HG02973 (cell line): Measurements from ENCODE around the gene SH3PXD2A.
"Not testable (repeated sequence)": the region's sequence is repeated elsewhere in the genome, so short reads cannot be mapped to it uniquely, and the experiment has no call there.

Experiments
- ATAC-seq: cut with Tn5 transposase; IDR thresholded peaks from one replicate; pipeline ENCODE4 v1.9.1; 2021; ENCODE audit warnings: moderate library complexity; ENCODE audit not compliant: unreplicated experiment

The SH3PXD2A gene

DNA sequence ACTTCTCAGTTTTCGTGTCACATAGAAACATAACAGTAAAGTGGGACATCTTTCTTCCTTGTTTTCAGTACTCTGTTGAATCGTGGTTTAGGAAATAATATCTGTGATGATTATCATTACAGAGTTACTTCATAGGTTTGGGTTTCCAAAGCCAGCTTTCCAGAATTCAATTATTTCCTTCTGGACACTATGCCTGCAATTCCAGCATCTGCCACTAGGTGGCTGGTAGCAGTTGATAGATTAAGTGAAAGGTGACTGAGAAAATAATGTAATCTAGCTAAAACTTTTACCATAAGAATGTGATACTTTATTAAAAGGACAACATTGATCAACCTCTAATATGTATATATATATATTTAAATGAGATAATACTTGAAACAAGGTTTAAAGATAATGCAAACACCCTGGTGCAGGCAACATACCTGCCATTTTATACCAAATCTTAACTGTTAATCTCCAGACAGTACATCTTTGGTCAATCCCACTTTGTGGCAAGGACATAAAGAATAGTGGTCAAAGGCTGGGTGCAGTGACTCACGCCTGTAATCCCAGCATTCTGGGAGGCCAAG is 102.6 kb downstream of the SH3PXD2A start:
- ATAC-seq = no peak

DNA sequence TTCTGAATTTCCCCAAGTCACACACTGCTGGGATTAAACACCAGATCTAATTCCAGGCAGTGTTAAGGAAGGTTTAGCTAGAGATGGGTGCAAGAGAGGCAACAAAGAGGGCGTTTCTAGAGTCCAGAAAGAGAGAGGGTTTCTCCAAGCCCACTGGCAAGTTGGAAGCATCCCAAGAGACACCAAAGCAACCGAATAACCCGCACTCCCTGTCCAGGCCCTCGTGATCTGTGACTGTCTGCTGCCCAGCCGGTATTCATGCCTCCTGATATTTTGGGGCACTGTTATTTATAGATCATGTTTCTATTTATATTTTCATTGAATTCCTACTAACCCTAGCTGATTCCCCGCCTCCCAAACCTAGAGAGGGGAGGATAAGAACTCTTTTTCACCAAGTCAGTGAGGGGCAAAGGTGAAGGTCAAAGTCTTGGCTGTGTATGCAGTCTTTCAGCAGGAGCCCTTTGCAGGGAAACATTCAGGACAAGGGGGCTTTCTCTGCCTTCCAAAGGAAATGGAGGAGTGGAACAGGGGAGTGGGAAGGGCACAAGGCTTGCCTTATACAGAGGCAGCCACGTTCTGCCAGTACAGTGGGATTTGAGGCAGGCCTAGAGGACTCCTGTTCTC is 103.6 kb downstream of the SH3PXD2A start:
- no peak for ATAC-seq

DNA sequence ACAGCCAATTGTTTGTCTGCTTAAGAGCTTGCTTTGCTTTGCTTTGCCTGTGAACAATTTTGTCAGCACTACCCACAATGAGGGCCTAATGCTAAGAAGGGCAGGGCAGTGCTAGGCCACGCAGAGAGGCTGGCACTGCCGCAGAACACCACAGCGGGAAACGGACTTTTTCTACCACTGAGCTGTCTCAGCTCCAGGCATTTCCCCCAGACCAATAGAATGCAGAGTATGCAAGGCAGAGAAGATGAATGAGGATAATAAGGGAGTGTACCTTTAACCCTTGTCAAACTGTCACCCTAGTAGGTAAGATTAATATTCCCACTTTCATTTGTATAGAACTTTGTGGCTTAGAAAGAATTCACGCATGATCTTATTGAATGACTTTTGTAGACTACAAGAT is 104.5 kb downstream of the SH3PXD2A start:
- no peak for ATAC-seq

DNA sequence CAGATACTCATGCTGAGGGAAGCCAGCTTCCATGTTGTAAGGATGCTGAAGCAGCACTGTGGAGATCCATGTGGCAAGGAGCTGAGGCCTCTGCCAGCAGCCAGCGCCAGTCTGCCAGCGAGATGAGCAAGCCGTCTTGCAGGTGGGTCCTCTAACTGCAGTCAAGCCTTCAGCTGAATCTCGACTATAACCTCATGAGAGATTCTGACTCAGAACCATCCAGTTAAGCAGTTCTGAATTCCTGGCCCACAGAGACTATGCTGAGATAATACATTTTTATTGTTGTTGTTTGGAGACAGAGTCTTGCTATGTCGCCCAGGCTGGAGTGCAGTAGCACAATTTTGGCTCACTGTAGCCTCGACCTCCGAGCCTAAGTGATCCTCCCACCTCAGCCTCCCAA is 105.6 kb downstream of the SH3PXD2A start:
- no peak for ATAC-seq

DNA sequence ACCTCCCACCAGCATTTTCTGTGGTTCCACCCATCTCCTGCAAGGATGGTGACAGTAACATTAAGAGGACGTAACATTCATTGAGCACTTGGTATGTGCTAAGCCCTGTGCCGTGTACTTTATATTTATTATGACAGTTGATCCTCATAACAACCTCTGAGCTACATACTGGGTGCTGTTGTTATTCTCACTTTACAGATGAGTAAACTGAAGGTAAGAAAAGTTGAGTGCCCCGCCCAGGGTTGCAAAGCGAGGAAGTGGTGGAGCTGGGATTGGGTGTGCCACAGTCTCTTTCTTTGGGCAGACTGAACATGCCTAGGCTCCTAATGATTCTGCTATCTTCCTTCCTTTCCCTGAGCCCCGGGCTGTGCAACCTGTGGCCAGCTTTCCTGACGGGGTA is 107.4 kb downstream of the SH3PXD2A start:
- ATAC-seq = no peak

DNA sequence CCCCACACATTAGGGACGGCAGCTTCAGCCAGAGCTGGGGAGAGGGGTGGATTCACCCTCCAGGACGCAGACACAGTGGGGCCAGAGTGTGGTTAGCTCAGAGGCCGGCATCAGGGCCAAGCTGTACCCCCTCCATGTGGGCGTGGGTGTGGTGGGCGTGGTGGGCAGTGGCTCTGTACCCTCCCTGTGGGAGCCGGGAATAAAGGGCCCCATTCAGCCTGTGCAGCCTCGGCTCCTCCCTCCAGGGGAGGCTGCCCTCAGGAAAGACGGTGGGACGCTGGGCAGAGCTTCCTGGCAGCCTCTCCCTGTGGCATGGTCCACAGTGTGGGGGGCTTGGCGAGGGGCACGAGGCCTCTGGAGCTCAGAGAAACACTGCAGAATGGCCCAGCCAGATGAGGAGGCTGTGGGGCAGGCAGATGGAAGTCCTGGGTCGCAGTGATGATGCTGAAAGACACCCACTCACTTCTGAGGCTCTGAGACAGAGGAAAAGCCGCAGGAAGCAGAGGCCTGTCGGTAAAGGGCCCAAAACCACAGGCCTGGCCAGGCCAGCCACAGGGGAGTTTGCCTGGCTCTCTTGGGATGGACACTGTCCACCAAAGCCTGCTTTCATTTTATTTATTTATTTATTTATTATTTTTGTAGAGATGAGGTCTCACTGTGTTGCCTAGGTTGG is 108.0 kb downstream of the SH3PXD2A start:
- no peak for ATAC-seq

DNA sequence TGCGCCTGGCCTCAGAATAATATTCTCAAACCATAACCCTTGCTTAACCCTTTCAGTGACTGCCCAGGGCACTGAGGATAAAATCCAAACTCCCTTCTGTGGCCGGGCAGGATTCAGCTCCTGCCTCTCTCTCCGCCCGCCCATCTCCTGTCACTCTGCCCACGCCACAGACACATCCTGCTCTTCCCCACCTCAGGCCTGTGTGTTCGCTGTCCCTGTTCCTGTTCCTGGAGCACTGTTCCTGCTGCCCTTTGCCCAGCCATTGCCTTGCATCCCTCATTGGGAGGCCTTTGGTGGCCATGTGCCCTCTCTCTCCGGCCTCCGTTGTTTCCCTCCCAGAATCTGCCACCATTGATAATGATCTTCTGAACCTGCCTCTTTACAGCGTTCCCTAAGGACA is 108.8 kb downstream of the SH3PXD2A start:
- no peak for ATAC-seq

DNA sequence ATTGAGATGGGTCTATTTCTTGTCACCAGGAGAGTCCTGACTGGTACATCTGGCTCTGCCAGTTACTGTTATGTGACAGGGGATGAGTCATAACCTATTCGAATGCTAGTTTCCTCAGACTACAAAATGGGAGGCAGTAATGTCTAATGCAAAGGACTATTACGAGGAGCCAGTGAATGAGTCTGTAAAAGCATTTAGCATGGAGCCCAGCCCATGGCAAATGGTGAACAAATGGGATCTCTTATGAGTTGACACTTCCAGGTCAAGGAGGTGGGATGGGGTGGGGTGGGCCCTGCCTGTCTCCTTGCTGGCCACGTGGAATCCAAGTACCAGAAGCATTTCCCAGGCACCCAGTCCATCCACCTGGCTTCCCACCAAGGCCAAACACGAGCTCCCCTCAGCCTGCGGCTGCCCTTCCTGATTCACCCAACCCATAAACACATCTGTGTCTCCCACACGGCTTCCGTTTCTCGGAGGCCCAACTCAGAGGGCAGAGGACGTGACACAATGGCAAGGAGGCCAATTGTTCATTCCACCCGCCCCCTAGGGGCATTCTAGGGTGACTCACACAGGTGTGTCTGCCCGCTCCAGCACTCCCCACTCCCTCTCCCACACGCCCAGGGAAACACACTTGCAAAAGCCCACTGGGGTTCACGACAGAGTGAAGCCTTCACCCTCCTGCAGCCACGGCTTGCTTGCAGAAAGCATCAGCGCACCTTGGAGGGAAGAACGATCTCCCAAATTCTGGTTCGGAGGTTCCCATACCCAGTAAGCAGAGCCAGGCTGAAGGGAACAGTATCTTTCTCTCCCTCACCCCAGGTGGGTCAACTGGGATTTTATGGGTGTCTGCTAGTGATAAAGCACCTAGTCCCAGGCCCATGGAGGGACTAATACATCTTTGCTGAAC is 109.8 kb downstream of the SH3PXD2A start:
- no peak for ATAC-seq

DNA sequence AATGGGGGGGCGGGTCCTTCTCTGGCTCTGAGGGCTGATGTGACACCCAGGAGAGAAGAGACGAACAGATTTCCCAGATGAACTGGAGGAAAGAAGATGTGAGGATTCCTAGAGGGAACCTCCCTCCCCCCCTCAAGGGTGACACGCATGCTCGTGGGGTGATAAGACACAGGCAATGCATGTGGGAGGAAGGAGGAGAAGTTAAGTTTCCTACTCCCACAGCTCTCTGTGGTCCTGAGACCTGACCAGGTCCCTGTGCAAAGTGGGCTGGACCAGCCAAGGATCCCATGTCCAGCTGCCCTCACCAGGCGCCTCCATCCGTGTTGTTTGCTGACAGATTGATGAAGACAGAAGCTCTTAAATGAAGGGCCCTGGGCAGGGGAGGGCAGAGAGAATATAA is 112.6 kb downstream of the SH3PXD2A start:
- ATAC-seq = no peak

DNA sequence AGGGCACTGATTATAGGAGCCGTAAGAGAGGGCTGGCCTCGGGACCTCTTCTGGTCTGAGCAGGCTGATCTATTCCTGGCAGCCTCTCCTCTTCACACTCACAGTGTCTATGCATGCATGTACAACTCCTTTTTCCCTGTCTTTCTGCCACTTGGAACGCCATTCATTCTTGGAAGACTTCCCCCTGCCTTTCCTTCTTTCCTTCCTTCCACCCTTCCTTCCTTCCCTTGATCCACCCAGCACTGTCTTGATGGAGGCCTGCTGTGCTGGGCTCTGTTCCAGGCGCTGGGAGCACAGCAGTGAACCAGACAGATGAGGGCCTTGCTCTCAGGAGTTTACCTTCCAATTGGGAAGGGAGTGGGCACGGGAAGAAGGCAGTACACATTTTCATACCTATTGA is 114.8 kb downstream of the SH3PXD2A start:
- no peak for ATAC-seq

DNA sequence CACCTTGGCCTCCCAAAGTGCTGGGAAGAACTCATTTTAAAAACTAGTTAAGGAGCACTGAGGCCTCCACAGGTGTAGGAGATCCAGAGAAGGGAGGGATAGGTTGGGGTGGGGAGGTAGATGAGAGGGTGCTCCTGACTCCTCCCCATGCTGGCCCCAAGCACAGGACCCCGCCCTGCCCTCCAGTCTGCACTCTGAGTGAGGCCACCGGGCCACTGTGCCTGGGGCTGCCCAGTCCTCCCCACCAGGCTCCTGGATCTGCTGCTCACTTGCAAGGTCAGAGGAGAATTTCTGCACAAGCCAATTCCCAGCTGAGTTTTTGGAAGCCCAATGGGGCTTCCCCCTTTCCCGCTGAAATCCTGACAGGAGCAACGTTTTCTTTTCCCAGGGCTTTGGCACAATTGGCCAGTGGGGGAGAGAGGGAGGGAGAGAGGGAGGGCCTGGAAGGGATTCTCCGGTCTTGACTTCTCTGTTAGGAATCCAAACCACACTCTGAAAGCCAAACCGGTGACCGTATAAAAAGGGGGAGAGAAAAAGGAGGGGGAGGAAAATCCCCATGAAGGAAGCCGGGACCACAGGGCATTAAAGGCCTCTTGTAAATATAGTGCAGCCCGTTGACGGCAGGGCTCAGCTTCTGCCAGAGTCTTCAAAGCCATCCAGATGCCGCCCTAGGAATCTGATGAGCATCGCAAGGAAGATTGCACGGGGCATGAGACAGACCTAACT is 116.2 kb downstream of the SH3PXD2A start:
- ATAC-seq = no peak

DNA sequence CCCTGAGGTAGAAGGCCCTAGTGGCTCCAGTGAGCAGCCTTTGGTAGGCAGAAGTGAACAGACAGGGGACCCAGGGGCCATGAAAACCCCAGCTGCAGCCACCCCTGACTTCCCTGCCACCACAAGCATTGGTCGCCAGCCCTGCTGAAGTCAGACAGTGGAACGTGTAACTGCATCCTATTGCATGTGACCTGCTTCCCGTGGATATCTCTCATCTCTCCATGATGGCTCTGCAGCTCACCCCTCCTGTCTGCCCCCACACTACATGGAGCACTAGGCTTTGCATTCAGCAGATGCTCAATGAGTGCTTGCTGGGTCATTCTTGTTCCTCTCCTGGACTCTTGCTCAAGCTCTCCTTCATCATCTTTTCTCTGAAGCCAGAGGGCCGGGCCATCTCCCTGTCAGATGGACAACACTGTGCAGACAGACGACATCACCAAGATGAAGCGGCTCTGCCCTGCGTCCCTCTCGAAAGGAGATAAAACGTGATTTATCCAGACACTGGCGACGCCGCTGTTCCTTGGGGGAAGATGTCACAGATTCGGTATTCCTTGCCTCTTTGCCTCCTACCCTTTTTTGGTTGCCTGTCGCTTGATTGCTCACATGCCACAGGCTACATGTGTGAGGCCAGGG is 117.5 kb downstream of the SH3PXD2A start:
- no peak for ATAC-seq

DNA sequence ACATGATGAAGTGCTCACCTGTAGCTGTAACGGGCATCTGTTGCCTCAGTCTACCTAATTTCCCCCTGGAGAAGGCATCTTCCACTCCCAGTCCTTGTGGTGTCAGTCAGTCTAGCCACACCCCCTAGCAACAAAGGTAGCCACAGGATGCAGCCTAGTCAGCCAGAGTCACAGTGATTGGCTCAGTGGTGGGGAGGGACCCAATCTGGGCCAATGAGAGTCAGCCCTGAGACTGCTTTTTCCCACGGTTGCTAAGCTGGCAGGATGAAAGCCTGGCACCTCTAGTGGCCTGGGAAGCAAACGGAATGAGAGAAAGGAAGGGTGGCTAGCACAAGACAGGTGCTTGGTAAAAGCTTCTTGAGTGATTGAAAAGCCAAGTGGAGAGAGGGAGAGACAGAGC is 118.6 kb downstream of the SH3PXD2A start:
- no peak for ATAC-seq

DNA sequence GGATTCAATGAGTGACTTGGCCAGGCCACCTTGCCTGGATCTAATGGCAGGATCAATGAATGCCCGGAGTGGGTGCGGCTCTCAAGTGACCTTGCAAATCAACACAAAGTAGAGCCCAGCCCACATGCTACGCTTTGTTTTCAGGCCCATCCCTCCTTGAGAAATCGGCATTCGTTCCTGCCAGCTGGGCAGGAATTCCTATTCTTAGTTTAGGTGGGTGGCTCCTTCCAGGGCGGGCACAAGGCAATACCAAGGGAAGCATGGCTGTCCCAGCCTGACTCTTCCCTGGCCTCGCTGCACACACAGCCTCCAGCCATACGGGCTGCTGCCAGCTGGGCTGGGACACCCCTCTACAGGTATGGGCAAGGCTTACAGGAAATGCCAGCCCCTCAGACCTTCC is 119.3 kb downstream of the SH3PXD2A start:
- ATAC-seq = no peak

DNA sequence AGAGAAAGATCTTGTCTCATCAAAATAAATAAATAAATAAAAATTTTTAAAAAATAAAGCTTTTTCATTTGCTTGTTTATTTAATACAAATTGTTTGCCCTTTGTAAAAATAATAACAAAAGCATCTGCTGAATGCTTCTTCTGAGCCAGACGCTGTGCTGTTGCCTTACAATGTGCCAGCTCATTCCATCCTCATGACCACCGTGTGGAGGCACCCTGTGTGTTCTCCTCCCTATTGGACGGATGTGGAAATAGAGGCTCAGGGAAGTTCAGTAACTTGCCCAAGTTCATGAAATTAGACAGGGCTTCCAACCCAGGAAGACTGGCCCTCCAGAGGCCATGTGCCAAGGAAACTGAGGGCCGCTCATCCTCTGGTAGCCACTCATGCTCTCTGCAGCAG is 120.6 kb downstream of the SH3PXD2A start:
- ATAC-seq = no peak

DNA sequence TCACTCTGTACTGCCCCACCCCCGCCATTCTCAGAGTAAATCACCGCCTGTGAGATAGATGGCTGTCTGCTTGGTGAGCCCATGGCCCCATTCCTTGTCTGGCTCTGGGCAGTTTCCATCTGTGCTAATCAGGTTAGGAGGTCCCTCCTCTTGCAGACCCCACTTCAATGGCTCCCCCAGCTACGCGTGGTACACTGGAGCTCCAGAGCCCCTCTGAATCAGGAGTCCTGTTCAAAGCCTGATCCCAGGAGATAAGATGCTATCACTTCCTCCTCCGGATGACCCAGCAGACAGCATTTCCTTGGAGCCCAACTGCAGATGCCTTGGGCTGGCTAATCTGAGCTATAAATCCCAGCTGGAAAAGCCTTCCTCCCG is 122.3 kb downstream of the SH3PXD2A start:
- no peak for ATAC-seq

DNA sequence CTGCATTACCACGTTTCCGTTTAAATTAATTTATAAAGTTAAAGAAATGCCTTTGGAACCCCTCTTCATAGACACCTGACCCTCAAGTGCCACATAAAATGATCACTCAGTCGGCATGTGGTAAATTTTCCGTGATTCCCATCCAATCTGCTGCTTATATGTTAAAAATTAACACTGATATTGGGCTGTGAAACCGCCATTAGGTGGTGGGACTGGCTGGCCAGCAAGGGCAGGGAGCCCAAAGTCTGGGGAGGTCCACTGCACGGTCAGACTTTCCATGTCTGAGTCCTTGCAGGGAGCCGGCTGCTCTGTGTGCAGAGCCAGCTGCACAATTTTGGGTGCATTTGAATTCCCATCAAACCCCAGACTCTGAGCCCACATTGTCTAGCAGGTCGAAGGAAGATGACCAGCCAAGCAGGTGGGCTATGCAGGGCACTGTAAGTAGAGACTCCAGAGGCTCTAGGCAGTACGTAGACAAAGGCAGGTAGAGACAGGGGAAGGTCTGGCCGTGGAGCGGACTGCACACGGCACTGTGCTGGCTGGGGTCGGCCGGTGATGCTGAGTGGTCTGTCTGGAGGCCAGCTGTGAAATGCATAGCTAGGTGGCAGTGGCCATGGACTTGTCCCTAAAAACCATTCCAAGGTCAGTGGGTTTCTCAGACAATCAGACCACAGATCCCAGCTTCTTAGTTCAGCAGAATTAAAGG is 122.9 kb downstream of the SH3PXD2A start:
- ATAC-seq = no peak

DNA sequence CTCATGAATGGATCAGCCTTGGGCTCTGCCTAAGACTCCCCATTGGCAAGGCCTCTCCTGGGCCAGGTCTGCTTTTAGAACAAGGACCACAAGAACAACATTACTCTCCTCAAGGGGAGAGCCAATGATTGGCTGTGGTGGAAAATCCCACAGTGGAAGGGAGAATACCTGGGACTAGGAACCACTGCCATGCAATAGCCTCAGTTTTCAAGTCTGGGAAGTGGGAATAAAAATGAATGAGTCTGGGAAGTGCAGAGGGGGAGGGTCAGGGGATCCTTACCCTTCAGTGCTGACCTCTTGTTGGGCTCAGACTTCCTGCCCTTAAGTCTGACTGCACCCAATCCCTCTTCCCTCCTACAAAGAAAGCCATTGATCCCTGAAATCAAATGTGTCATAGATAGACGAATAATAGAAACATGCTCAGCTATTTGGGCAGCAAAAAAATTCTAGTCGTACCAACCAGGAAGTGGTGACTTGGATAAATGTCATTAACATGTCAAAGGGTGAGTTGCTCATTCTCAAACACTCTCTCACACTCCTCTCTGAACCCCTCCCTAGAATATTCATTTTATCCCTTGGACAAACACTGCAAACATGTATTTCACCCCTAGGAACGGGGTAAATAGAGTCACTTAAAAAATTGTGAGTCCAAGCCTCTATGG is 123.6 kb downstream of the SH3PXD2A start:
- ATAC-seq = no peak

DNA sequence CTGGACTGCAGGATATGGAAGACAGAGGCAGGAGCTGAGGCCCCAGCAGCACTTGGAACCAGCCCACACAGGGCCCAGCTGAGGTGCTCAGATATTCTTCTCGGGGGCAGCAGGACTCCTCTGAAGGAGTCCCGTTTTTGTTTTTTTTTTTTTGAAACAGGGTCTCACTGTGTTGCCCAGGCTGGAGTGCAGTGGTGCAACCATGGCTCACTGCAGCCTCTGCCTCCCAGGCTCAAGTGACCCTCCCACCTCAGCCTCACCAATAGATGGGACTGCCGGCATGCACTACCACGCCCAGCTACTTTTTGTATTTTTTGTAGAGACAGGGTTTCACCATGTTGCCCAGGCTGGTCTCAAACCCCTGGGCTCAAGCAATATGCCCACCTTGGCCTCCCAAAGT is 124.3 kb downstream of the SH3PXD2A start:
- ATAC-seq = not testable (repeated sequence)
